ENCODE results near the gene KCNIP3.
"Not testable (repeated sequence)": the region's sequence is repeated elsewhere in the genome, so short reads cannot be mapped to it uniquely, and the experiment has no call there.

The KCNIP3 gene

GRCh38 chr2:95386031-95386430 is 88.9 kb downstream of the KCNIP3 start:
- DNase-seq (ENCODE audit: low read depth) = no peak

- no peak for DNase-seq (ENCODE audit: low read depth)
Observed at GRCh38 chr2:95387358-95387757, 90.2 kb downstream of the KCNIP3 start.

GRCh38 chr2:95388091-95388692 is 91.0 kb downstream of the KCNIP3 start:
- no peak for DNase-seq (ENCODE audit: low read depth)

- no peak for DNase-seq (ENCODE audit: low read depth)
Observed at GRCh38 chr2:95388856-95389244, 91.7 kb downstream of the KCNIP3 start.

GRCh38 chr2:95389245-95390119 is 92.3 kb downstream of the KCNIP3 start:
- no peak for DNase-seq (ENCODE audit: low read depth)

GRCh38 chr2:95390272-95390880 is 93.2 kb downstream of the KCNIP3 start:
- DNase-seq (ENCODE audit: low read depth) = no peak

GRCh38 chr2:95390881-95391321 is 93.8 kb downstream of the KCNIP3 start:
- DNase-seq (ENCODE audit: low read depth) = no peak

GRCh38 chr2:95391641-95392310 is 94.6 kb downstream of the KCNIP3 start:
- DNase-seq (ENCODE audit: low read depth) = no peak

GRCh38 chr2:95392320-95392719 is 95.2 kb downstream of the KCNIP3 start:
- no peak for DNase-seq (ENCODE audit: low read depth)

GRCh38 chr2:95392730-95393455 is 95.7 kb downstream of the KCNIP3 start:
- no peak for DNase-seq (ENCODE audit: low read depth)

GRCh38 chr2:95393901-95394300 is 96.8 kb downstream of the KCNIP3 start:
- DNase-seq (ENCODE audit: low read depth) = no peak

- DNase-seq (ENCODE audit: low read depth) = no peak
Observed at GRCh38 chr2:95399061-95399460, 101.9 kb downstream of the KCNIP3 start.

- DNase-seq (ENCODE audit: low read depth) = no peak
Observed at GRCh38 chr2:95401480-95401879, 104.3 kb downstream of the KCNIP3 start.

GRCh38 chr2:95402004-95402369 is 104.8 kb downstream of the KCNIP3 start:
- not testable (repeated sequence) for DNase-seq (ENCODE audit: low read depth)

- DNase-seq (ENCODE audit: low read depth) = peak; percentile 75
Observed at GRCh38 chr2:95402370-95403203, 105.4 kb downstream of the KCNIP3 start, which contains the start of gene FAHD2A. Gene FAHD2A (plus strand): TSS chr2:95402708. CDS start chr2:95405559, 2,851 bp downstream.

GRCh38 chr2:95403204-95403721 is 106.1 kb downstream of the KCNIP3 start:
- not testable (repeated sequence) for DNase-seq (ENCODE audit: low read depth)

GRCh38 chr2:95403824-95404223 is 106.7 kb downstream of the KCNIP3 start:
- not testable (repeated sequence) for DNase-seq (ENCODE audit: low read depth)

GRCh38 chr2:95404676-95405075 is 107.5 kb downstream of the KCNIP3 start:
- not testable (repeated sequence) for DNase-seq (ENCODE audit: low read depth)

GRCh38 chr2:95411239-95411638 is 114.1 kb downstream of the KCNIP3 start:
- not testable (repeated sequence) for DNase-seq (ENCODE audit: low read depth)

- DNase-seq (ENCODE audit: low read depth) = not testable (repeated sequence)
Observed at GRCh38 chr2:95414015-95414594, 117.0 kb downstream of the KCNIP3 start.

All from CMK (cell line).